Measurements from ENCODE around the gene PARD3.
"Not testable (repeated sequence)": the region's sequence is repeated elsewhere in the genome, so short reads cannot be mapped to it uniquely, and the experiment has no call there.

The PARD3 gene

GRCh38 chr10:34464591-34464990 lies 350.5 kb downstream of the PARD3 start:
- DNase-seq (ENCODE audit: low read depth) = no peak

GRCh38 chr10:34464000-34464399 lies 351.1 kb downstream of the PARD3 start:
- DNase-seq (ENCODE audit: low read depth) = no peak

- no peak for DNase-seq (ENCODE audit: low read depth)
These were observed 352.1 kb downstream of the PARD3 start for GRCh38 chr10:34462993-34463392.

- no peak for DNase-seq (ENCODE audit: low read depth)
These were observed 353.0 kb downstream of the PARD3 start for GRCh38 chr10:34462056-34462455.

- DNase-seq (ENCODE audit: low read depth) = no peak
These were observed 360.4 kb downstream of the PARD3 start for GRCh38 chr10:34454590-34455261.

GRCh38 chr10:34449836-34450235 lies 365.3 kb downstream of the PARD3 start:
- no peak for DNase-seq (ENCODE audit: low read depth)

- DNase-seq (ENCODE audit: low read depth) = no peak
These were observed 369.0 kb downstream of the PARD3 start for GRCh38 chr10:34446049-34446448.

- no peak for DNase-seq (ENCODE audit: low read depth)
These were observed 370.6 kb downstream of the PARD3 start for GRCh38 chr10:34444223-34445183.

GRCh38 chr10:34439386-34439785 lies 375.7 kb downstream of the PARD3 start:
- not testable (repeated sequence) for DNase-seq (ENCODE audit: low read depth)

GRCh38 chr10:34438741-34439140 lies 376.4 kb downstream of the PARD3 start:
- DNase-seq (ENCODE audit: low read depth) = no peak

GRCh38 chr10:34437906-34438305 lies 377.2 kb downstream of the PARD3 start:
- no peak for DNase-seq (ENCODE audit: low read depth)

- no peak for DNase-seq (ENCODE audit: low read depth)
These were observed 380.9 kb downstream of the PARD3 start for GRCh38 chr10:34434119-34434594.

- DNase-seq (ENCODE audit: low read depth) = no peak
These were observed 381.6 kb downstream of the PARD3 start for GRCh38 chr10:34433241-34434076.

GRCh38 chr10:34432589-34432988 lies 382.5 kb downstream of the PARD3 start:
- DNase-seq (ENCODE audit: low read depth) = no peak

- DNase-seq (ENCODE audit: low read depth) = no peak
These were observed 384.4 kb downstream of the PARD3 start for GRCh38 chr10:34430685-34431084.

GRCh38 chr10:34428501-34428900 lies 386.6 kb downstream of the PARD3 start:
- DNase-seq (ENCODE audit: low read depth) = no peak

- no peak for DNase-seq (ENCODE audit: low read depth)
These were observed 387.2 kb downstream of the PARD3 start for GRCh38 chr10:34427911-34428216.

GRCh38 chr10:34427158-34427910 lies 387.8 kb downstream of the PARD3 start:
- not testable (repeated sequence) for DNase-seq (ENCODE audit: low read depth)

- not testable (repeated sequence) for DNase-seq (ENCODE audit: low read depth)
These were observed 388.4 kb downstream of the PARD3 start for GRCh38 chr10:34426538-34427157.

GRCh38 chr10:34426041-34426440 lies 389.1 kb downstream of the PARD3 start:
- no peak for DNase-seq (ENCODE audit: low read depth)

Data from activated T-helper 1 cell treated with Interleukin-2 at 50 U/mL for 16 hours (primary cell).